Measurements from ENCODE around the gene MCU.

MCU gene

GRCh38 chr10:72846238-72846637 is 154.3 kb downstream of the MCU start:
- peak; percentile 69 for DNase-seq (ENCODE audit: low read depth)

- peak; percentile 22 for DNase-seq (ENCODE audit: low read depth)
These were observed 155.7 kb downstream of the MCU start for GRCh38 chr10:72847681-72848080.

GRCh38 chr10:72850861-72851260 is 158.9 kb downstream of the MCU start:
- DNase-seq (ENCODE audit: low read depth): no peak

GRCh38 chr10:72851509-72851908 is 159.6 kb downstream of the MCU start:
- DNase-seq (ENCODE audit: low read depth): no peak

GRCh38 chr10:72852508-72852907 is 160.6 kb downstream of the MCU start:
- no peak for DNase-seq (ENCODE audit: low read depth)

- no peak for DNase-seq (ENCODE audit: low read depth)
These were observed 163.2 kb downstream of the MCU start for GRCh38 chr10:72855129-72855528.

GRCh38 chr10:72855790-72856189 is 163.8 kb downstream of the MCU start:
- no peak for DNase-seq (ENCODE audit: low read depth)

GRCh38 chr10:72858067-72858466 is 166.1 kb downstream of the MCU start:
- no peak for DNase-seq (ENCODE audit: low read depth)

- DNase-seq (ENCODE audit: low read depth): no peak
These were observed 171.0 kb downstream of the MCU start for GRCh38 chr10:72862957-72863356.

- peak; percentile 47 for DNase-seq (ENCODE audit: low read depth)
These were observed 183.5 kb downstream of the MCU start for GRCh38 chr10:72875250-72876055.

- DNase-seq (ENCODE audit: low read depth): no peak
These were observed 187.3 kb downstream of the MCU start for GRCh38 chr10:72879245-72879644.

- DNase-seq (ENCODE audit: low read depth): no peak
These were observed 189.3 kb downstream of the MCU start for GRCh38 chr10:72881291-72881690.

GRCh38 chr10:72883861-72884260 is 191.9 kb downstream of the MCU start:
- DNase-seq (ENCODE audit: low read depth): no peak

- no peak for DNase-seq (ENCODE audit: low read depth)
These were observed 194.0 kb downstream of the MCU start for GRCh38 chr10:72885953-72886352.

- DNase-seq (ENCODE audit: low read depth): no peak
These were observed 194.7 kb downstream of the MCU start for GRCh38 chr10:72886621-72887020.

- peak; percentile 16 for DNase-seq (ENCODE audit: low read depth)
These were observed 195.1 kb downstream of the MCU start for GRCh38 chr10:72887043-72887442.

GRCh38 chr10:72888151-72888638 is 196.3 kb downstream of the MCU start:
- no peak for DNase-seq (ENCODE audit: low read depth)

GRCh38 chr10:72889391-72889831 is 197.5 kb downstream of the MCU start:
- peak; percentile 11 for DNase-seq (ENCODE audit: low read depth)

- no peak for DNase-seq (ENCODE audit: low read depth)
These were observed 198.1 kb downstream of the MCU start for GRCh38 chr10:72890086-72890485.

- DNase-seq (ENCODE audit: low read depth): no peak
These were observed 201.3 kb downstream of the MCU start, which contains the start of gene OIT3 for GRCh38 chr10:72893136-72893798. Gene OIT3, plus strand, starts transcription at chr10:72893739. Its CDS starts 60 bp downstream, at chr10:72893799.

- DNase-seq (ENCODE audit: low read depth): no peak
These were observed 203.4 kb downstream of the MCU start for GRCh38 chr10:72895236-72895850.

GRCh38 chr10:72898616-72899015 is 206.7 kb downstream of the MCU start:
- no peak for DNase-seq (ENCODE audit: low read depth)

GRCh38 chr10:72899545-72899944 is 207.6 kb downstream of the MCU start:
- DNase-seq (ENCODE audit: low read depth): no peak
